Gastrocnemius medialis (tissue), 4 donors: ENCODE data around the gene AWAT2.
"Not testable (repeated sequence)": the region's sequence is repeated elsewhere in the genome, so short reads cannot be mapped to it uniquely, and the experiment has no call there.

Source experiments
- POLR2A ChIP-seq, 2 donors: fragments of 450-650 bp; IDR thresholded peaks; one replicate each; pipeline ENCODE4 v1.6.1; 2017; ENCODE audit warnings: antibody characterized with exemption in 2 of 2, mild to moderate bottlenecking in 2 of 2, moderate library complexity in 2 of 2
- TF ChIP-seq, protein P1 (sequence below), 5 experiments: fragments of 450-650 bp in 3 of 5; fragments of 200-600 bp in 2 of 5; sonication (generic) in 2 of 5; IDR thresholded peaks in 4 of 5; conservative IDR thresholded peaks in 1 of 5; 1 replicate in 4 of 5; 2 replicates in 1 of 5; pipeline ENCODE4 v1.5.1; 2016 to 2019; ENCODE audit warnings: antibody characterized with exemption in 5 of 5, mild to moderate bottlenecking in 3 of 5, moderate library complexity in 3 of 5

DNA sequence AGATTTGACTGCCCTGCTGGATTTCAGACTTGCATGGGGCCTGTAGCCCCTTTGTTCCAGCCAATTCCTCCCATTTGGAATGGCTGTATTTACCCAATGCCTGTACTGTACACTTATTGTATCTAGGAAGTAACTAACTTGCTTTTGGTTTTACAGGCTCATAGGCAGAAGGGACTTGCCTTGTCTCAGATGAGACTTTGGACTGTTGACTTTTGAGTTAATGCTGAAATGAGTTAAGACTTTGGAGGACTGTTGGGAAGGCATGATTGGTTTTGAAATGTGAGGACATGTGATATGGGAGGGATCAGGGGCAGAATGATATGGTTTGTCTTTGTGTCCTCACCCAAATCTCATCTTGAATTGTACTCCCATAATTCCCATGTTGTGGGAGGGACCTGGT, 51.4 kb downstream of the AWAT2 start:
- not testable (repeated sequence) for TF ChIP-seq POLR2A (IDR thresholded peaks at IDR 0.05)
- TF ChIP-seq, protein P1, sequence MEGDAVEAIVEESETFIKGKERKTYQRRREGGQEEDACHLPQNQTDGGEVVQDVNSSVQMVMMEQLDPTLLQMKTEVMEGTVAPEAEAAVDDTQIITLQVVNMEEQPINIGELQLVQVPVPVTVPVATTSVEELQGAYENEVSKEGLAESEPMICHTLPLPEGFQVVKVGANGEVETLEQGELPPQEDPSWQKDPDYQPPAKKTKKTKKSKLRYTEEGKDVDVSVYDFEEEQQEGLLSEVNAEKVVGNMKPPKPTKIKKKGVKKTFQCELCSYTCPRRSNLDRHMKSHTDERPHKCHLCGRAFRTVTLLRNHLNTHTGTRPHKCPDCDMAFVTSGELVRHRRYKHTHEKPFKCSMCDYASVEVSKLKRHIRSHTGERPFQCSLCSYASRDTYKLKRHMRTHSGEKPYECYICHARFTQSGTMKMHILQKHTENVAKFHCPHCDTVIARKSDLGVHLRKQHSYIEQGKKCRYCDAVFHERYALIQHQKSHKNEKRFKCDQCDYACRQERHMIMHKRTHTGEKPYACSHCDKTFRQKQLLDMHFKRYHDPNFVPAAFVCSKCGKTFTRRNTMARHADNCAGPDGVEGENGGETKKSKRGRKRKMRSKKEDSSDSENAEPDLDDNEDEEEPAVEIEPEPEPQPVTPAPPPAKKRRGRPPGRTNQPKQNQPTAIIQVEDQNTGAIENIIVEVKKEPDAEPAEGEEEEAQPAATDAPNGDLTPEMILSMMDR (IDR thresholded peaks at IDR 0.05 in 4 of 5, conservative IDR thresholded peaks at IDR 0.05 in 1 of 5) = not testable (repeated sequence)
